OCI-LY7 (cell line): ENCODE measurements around the gene ADAMTS7. TPM values are rescaled to one million over a fixed set of nuclear protein-coding genes. Genes with fewer than 3 reads are reported as not detected.
"Not testable (repeated sequence)": the region's sequence is repeated elsewhere in the genome, so short reads cannot be mapped to it uniquely, and the experiment has no call there.

Experiments used
- BruUV-seq: library from RNA; stranded (reverse); fragments of 400-500 nt; replicated peaks from 2 replicates; lab custom pipeline; 2021; lab: Mats Ljungman, UMichigan
- CTCF ChIA-PET: fragments of 300-600 bp; sonication (Branson Sonifier 250); formaldehyde crosslinking; loops from one replicate; lab custom pipeline; 2022; ENCODE audit warnings: antibody characterized with exemption; ENCODE audit not compliant: unreplicated experiment; lab: Charles Lee
- POLR2A ChIA-PET: fragments of 300-600 bp; sonication (Branson Sonifier 250); formaldehyde crosslinking; loops from one replicate; lab custom pipeline; 2022; ENCODE audit warnings: antibody characterized with exemption; lab: Charles Lee
- DNase-seq: peaks from one replicate; pipeline ENCODE4 v3.0.0-alpha.2; 2015; ENCODE audit warnings: low spot score
- H2AFZ ChIP-seq: fragments of 200-600 bp; sonication (generic), shearing (Covaris generic); 2 replicates; pipeline ENCODE4 v1.6.1; 2014; ENCODE audit warnings: mild to moderate bottlenecking, antibody characterized with exemption, low read length, moderate library complexity
- H3K27ac ChIP-seq: fragments of 200-600 bp; sonication (generic); 2 replicates; pipeline ENCODE4 v1.5.1; 2014; ENCODE audit warnings: mixed run types, low read depth, mild to moderate bottlenecking, moderate library complexity, low read length, inconsistent platforms; ENCODE audit not compliant: poor library complexity, severe bottlenecking
- H3K36me3 ChIP-seq: fragments of 200-600 bp; sonication (generic); 2 replicates; pipeline ENCODE4 v1.6.1; 2014; ENCODE audit warnings: mild to moderate bottlenecking, antibody characterized with exemption, low read length, moderate library complexity, mixed read lengths; ENCODE audit not compliant: insufficient read depth
- H3K4me1 ChIP-seq: fragments of 200-600 bp; sonication (generic); 2 replicates; pipeline ENCODE4 v1.5.1; 2014; ENCODE audit warnings: mild to moderate bottlenecking, low read length; ENCODE audit not compliant: insufficient read depth, poor library complexity, severe bottlenecking
- H3K4me2 ChIP-seq: fragments of 200-600 bp; sonication (generic); 2 replicates; pipeline ENCODE4 v1.6.1; 2014; ENCODE audit warnings: mild to moderate bottlenecking, low read length
- H3K4me3 ChIP-seq: fragments of 200-600 bp; sonication (generic); 2 replicates; pipeline ENCODE4 v1.5.1; 2014; ENCODE audit warnings: mild to moderate bottlenecking, low read depth, low read length; ENCODE audit not compliant: poor library complexity, severe bottlenecking
- H3K79me2 ChIP-seq: fragments of 200-600 bp; sonication (generic); 2 replicates; pipeline ENCODE4 v1.6.1; 2016; ENCODE audit warnings: low read depth, mild to moderate bottlenecking, low read length, moderate library complexity, mixed read lengths; ENCODE audit not compliant: insufficient read depth
- H3K9me2 ChIP-seq: fragments of 200-600 bp; sonication (generic); 2 replicates; pipeline ENCODE4 v1.6.1; 2016; ENCODE audit warnings: mild to moderate bottlenecking, low read length, mixed read lengths; ENCODE audit not compliant: insufficient read depth
- H3K9me3 ChIP-seq: fragments of 200-600 bp; sonication (generic); 2 replicates; pipeline ENCODE4 v1.6.1; 2014; ENCODE audit warnings: mild to moderate bottlenecking, mixed run types, low read length, mixed read lengths
- H4K20me1 ChIP-seq: fragments of 200-600 bp; sonication (generic); 2 replicates; pipeline ENCODE4 v1.6.1; 2014; ENCODE audit warnings: mild to moderate bottlenecking, antibody characterized with exemption, low read length, moderate library complexity, mixed read lengths; ENCODE audit not compliant: insufficient read depth
- EZH2phosphoT487 ChIP-seq: fragments of 200-600 bp; sonication (generic); IDR thresholded peaks from 2 replicates; pipeline ENCODE4 v1.6.1; 2018; ENCODE audit warnings: low read depth, borderline replicate concordance, mild to moderate bottlenecking, mixed run types, antibody characterized with exemption, low read length, moderate library complexity, mixed read lengths
- intact Hi-C: fragments of 100-400 bp; cut with micrococcal nuclease; formaldehyde crosslinking; loops from one replicate; pipeline ENCODE4 v1.10.0; 2022; ENCODE audit not compliant: unreplicated experiment
- total RNA-seq, 2 experiments: library from RNA; depleted of rRNA in 1 of 2; stranded (reverse); fragments of >200 nt in 1 of 2; shearing (Covaris generic) in 1 of 2; gene quantifications; 2 replicates each; pipeline ENCODE4 v1.2.3, GENCODE V29; 2014 to 2022
- TF ChIP-seq, protein P1 (sequence below): fragments of 200-600 bp; sonication (generic); conservative IDR thresholded peaks from 2 replicates; pipeline ENCODE4 v1.5.1; 2014; ENCODE audit warnings: mild to moderate bottlenecking, antibody characterized with exemption, low read length, moderate library complexity, mixed read lengths

ADAMTS7 gene
- total RNA-seq, 2 experiments from 2014 or later: 0.08 to 0.19 TPM

DNA sequence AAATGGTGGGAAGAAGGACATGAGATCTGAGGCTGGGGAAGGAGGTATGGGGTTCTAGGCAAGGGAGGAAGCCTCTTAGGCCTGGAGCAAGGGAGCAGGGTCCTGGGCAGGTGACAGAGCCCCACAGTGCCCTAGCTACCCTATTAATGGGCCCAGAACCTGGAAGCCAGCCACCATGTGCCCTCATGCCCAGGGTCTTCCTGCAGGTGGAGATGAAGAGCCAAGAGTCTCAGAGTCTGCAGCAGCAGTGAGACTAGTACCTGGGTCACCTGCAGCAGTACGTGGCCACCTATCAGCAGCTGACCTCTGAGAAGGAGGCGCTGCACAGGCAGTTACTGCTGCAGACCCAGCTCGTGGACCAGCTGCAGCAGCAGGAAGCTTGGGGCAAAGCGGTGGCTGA, 75.0 kb downstream of the ADAMTS7 start:
- H4K20me1 ChIP-seq, BruUV-seq, H2AFZ ChIP-seq, DNase-seq, H3K4me1 ChIP-seq, CTCF ChIA-PET, H3K27ac ChIP-seq, H3K9me2 ChIP-seq, H3K36me3 ChIP-seq, intact Hi-C loops, H3K9me3 ChIP-seq, H3K4me2 ChIP-seq, H3K79me2 ChIP-seq, POLR2A ChIA-PET, H3K4me3 ChIP-seq: not testable (repeated sequence)
- TF ChIP-seq, protein P1, sequence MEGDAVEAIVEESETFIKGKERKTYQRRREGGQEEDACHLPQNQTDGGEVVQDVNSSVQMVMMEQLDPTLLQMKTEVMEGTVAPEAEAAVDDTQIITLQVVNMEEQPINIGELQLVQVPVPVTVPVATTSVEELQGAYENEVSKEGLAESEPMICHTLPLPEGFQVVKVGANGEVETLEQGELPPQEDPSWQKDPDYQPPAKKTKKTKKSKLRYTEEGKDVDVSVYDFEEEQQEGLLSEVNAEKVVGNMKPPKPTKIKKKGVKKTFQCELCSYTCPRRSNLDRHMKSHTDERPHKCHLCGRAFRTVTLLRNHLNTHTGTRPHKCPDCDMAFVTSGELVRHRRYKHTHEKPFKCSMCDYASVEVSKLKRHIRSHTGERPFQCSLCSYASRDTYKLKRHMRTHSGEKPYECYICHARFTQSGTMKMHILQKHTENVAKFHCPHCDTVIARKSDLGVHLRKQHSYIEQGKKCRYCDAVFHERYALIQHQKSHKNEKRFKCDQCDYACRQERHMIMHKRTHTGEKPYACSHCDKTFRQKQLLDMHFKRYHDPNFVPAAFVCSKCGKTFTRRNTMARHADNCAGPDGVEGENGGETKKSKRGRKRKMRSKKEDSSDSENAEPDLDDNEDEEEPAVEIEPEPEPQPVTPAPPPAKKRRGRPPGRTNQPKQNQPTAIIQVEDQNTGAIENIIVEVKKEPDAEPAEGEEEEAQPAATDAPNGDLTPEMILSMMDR: 0 out of 2 replicates have a peak, but pooled peaks have one; percentile 21

- H3K27ac ChIP-seq: no peak overlapping the region
- no peak overlapping the region for H2AFZ ChIP-seq
- no peak overlapping the region for H3K4me2 ChIP-seq
- H4K20me1 ChIP-seq: no peaks in the 10 kb centered on the region
- ChIA-PET CTCF (no interaction called here), POLR2A (no interaction called here)
- H3K79me2 ChIP-seq: no peaks in the 10 kb centered on the region
- no TSS peak for BruUV-seq
- no peaks in the 10 kb centered on the region for H3K9me2 ChIP-seq
- intact Hi-C loops: no loop called here
- H3K4me3 ChIP-seq: no peak overlapping the region
- DNase-seq: no peak
- TF ChIP-seq EZH2phosphoT487: no peak
- TF ChIP-seq, protein P1: no peak
- H3K4me1 ChIP-seq: no peaks in the 10 kb centered on the region
- no peaks in the 10 kb centered on the region for H3K9me3 ChIP-seq
- H3K36me3 ChIP-seq: no peaks in the 10 kb centered on the region
Measured at GRCh38 chr15:78734451-78735064, 76.7 kb downstream of the ADAMTS7 start.

DNA sequence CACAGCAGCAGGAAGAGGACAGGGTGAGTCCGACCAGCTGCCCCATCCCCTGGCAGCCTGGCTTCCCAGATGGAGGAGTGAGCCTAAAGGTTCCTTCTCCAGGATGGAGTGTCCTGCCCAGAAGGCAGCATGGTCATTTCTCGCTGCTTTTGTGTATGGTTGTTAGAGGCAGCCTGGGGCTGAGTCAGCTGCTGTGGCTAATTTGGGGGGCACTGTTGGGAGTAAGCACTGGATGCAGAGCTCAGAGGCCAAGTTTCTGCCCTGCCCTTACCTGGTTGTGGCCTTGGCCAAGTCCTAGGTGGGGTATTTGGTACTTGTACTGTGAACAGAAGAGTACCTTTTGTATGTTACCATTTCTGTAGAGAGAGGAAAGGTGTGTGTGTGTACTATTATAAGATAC, 78.6 kb downstream of the ADAMTS7 start:
- no peak overlapping the region for H3K27ac ChIP-seq
- ChIA-PET POLR2A (no interaction called here), CTCF (no interaction called here)
- no peaks in the 10 kb centered on the region for H3K4me1 ChIP-seq
- no peaks in the 10 kb centered on the region for H3K9me3 ChIP-seq
- TF ChIP-seq, protein P1: no peak
- no peak for TF ChIP-seq EZH2phosphoT487
- H3K9me2 ChIP-seq: no peaks in the 10 kb centered on the region
- H4K20me1 ChIP-seq: no peaks in the 10 kb centered on the region
- H3K4me2 ChIP-seq: no peak overlapping the region
- no peak overlapping the region for H3K4me3 ChIP-seq
- H2AFZ ChIP-seq: no peak overlapping the region
- no TSS peak for BruUV-seq
- H3K79me2 ChIP-seq: no peaks in the 10 kb centered on the region
- DNase-seq: no peak
- intact Hi-C loops: no loop called here
- no peaks in the 10 kb centered on the region for H3K36me3 ChIP-seq
